Testis (tissue), 2 donors: ENCODE results near the gene METAP1D.

ENCODE experiments used
- CTCF ChIP-seq, 3 experiments: fragments of 450-650 bp in 2 of 3; fragments of 200-600 bp in 1 of 3; sonication (generic) in 1 of 3; IDR thresholded peaks; one replicate each; pipeline ENCODE4 v1.5.1; 2016 to 2019; ENCODE audit warnings: antibody characterized with exemption in 3 of 3, mild to moderate bottlenecking in 2 of 3, moderate library complexity in 1 of 3
- POLR2A ChIP-seq: fragments of 450-650 bp; IDR thresholded peaks from one replicate; pipeline ENCODE4 v1.6.1; 2017; ENCODE audit warnings: antibody characterized with exemption, mild to moderate bottlenecking, moderate library complexity

GRCh38 chr2:172021074-172021931 lies 21.6 kb downstream of the METAP1D start:
- TF ChIP-seq POLR2A (no peak), CTCF (IDR thresholded peaks at IDR 0.05) (no peak)
